ENCODE results near the gene EEFSEC.

EEFSEC gene

DNA sequence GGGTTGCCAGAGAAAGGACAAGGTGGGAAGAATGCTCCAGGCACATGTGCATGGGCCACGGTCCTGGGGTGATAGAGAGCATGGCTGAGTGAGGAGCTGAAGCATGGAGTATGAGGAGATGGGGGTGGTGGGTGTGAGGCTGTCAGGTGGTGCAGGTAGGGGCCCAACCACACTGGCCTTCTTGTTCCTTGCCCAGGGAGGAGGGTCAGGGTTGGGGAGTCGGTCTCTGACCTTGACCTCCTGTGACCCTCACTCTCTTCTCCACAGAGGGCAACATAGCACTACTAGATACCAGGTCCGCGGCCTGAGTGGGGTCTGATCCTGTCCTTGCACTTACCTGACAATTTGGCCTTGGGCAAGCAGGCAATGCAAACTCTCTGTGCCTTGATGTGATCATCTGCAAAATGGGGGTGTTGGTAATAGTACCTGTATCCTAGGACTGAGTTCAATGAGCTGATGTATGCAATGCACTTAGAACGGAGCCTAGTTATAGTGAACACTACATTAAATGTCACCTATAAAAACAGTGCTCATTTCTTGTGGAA is 75.2 kb downstream of the EEFSEC start:
- Histone ChIP-seq H3K27ac (ENCODE audit: low read length) (no peak overlapping the region), H3K79me2 (ENCODE audit: low read length) (no peaks in the 10 kb centered on the region), H3F3A (ENCODE audit: insufficient read depth, low read length) (no peaks in the 10 kb centered on the region), H4K20me1 (ENCODE audit: insufficient read depth, low read length) (no peaks in the 10 kb centered on the region), H3K9ac (ENCODE audit: low read length) (no peak overlapping the region), H3K36me3 (replicated peaks; ENCODE audit: insufficient read depth, low read length) (no peaks in the 10 kb centered on the region), H3K4me1 (ENCODE audit: low read length) (no peaks in the 10 kb centered on the region), H3K4me2 (ENCODE audit: low read depth, low read length) (no peak overlapping the region), H3K9me3 (replicated peaks; ENCODE audit: insufficient read depth, low read length) (no peaks in the 10 kb centered on the region), H3K4me3 (ENCODE audit: low read length) (no peak overlapping the region), H3K9me2 (replicated peaks; ENCODE audit: insufficient read depth, low read length) (no peaks in the 10 kb centered on the region), H2AFZ (ENCODE audit: low read length) (no peak overlapping the region), H3K27me3 (replicated peaks; ENCODE audit: insufficient read depth, low read length) (no peaks in the 10 kb centered on the region)
- no peak for DNase-seq
- TF ChIP-seq EZH2 (optimal IDR thresholded peaks at IDR 0.05; ENCODE audit: low read depth, low read length) (no peak), EZH2phosphoT487 (IDR thresholded peaks at IDR 0.05; ENCODE audit: low read length) (no peak), CTCF (IDR thresholded peaks at IDR 0.05; ENCODE audit: low read length) (no peak)

- no peaks in the 10 kb centered on the region for H3K27me3 ChIP-seq (replicated peaks; ENCODE audit: insufficient read depth, low read length)
- H3K79me2 ChIP-seq (ENCODE audit: low read length) = no peaks in the 10 kb centered on the region
- H3K36me3 ChIP-seq (replicated peaks; ENCODE audit: insufficient read depth, low read length) = no peaks in the 10 kb centered on the region
- H3F3A ChIP-seq (ENCODE audit: insufficient read depth, low read length) = no peaks in the 10 kb centered on the region
- H2AFZ ChIP-seq (ENCODE audit: low read length) = no peak overlapping the region
- H3K9me2 ChIP-seq (replicated peaks; ENCODE audit: insufficient read depth, low read length) = no peaks in the 10 kb centered on the region
- H3K27ac ChIP-seq (ENCODE audit: low read length) = no peak overlapping the region
- DNase-seq = no peak
- no peaks in the 10 kb centered on the region for H4K20me1 ChIP-seq (ENCODE audit: insufficient read depth, low read length)
- H3K4me1 ChIP-seq (ENCODE audit: low read length) = no peaks in the 10 kb centered on the region
- no peak for TF ChIP-seq CTCF (IDR thresholded peaks at IDR 0.05; ENCODE audit: low read length)
- no peak for TF ChIP-seq EZH2phosphoT487 (IDR thresholded peaks at IDR 0.05; ENCODE audit: low read length)
- TF ChIP-seq EZH2 (optimal IDR thresholded peaks at IDR 0.05; ENCODE audit: low read depth, low read length) = no peak
- H3K9ac ChIP-seq (ENCODE audit: low read length) = no peak overlapping the region
- no peak overlapping the region for H3K4me2 ChIP-seq (ENCODE audit: low read depth, low read length)
- H3K9me3 ChIP-seq (replicated peaks; ENCODE audit: insufficient read depth, low read length) = no peaks in the 10 kb centered on the region
- H3K4me3 ChIP-seq (ENCODE audit: low read length) = no peak overlapping the region
Observed at GRCh38 chr3:128229106-128229857, 76.0 kb downstream of the EEFSEC start.

DNA sequence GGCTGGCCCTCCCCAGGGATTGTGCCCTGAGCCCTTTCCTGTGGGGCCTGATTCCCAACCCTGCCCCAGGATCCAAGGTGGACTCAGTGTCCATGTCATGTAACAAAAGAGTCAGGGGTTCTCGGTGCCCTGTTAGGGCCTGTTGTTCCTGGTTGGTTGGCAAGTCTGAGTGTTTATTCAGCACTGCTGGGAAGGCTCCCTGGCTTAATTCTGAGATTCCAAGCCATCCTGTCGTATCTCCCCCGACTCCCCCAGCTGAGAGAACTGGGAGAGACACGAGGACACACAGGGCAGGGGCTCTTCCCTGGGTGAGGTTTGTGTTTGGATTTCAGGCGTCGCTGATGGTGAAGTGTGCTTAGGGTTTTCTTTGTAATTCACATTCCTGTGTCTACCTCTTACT is 78.3 kb downstream of the EEFSEC start:
- H3K4me2 ChIP-seq (ENCODE audit: low read depth, low read length) = no peak overlapping the region
- no peaks in the 10 kb centered on the region for H3F3A ChIP-seq (ENCODE audit: insufficient read depth, low read length)
- H3K27ac ChIP-seq (ENCODE audit: low read length) = no peak overlapping the region
- H2AFZ ChIP-seq (ENCODE audit: low read length) = no peak overlapping the region
- H3K4me3 ChIP-seq (ENCODE audit: low read length) = no peak overlapping the region
- no peaks in the 10 kb centered on the region for H3K4me1 ChIP-seq (ENCODE audit: low read length)
- DNase-seq = no peak
- H4K20me1 ChIP-seq (ENCODE audit: insufficient read depth, low read length) = no peaks in the 10 kb centered on the region
- no peaks in the 10 kb centered on the region for H3K9me3 ChIP-seq (replicated peaks; ENCODE audit: insufficient read depth, low read length)
- no peaks in the 10 kb centered on the region for H3K27me3 ChIP-seq (replicated peaks; ENCODE audit: insufficient read depth, low read length)
- TF ChIP-seq CTCF (IDR thresholded peaks at IDR 0.05; ENCODE audit: low read length) (no peak), EZH2phosphoT487 (IDR thresholded peaks at IDR 0.05; ENCODE audit: low read length) (no peak), EZH2 (optimal IDR thresholded peaks at IDR 0.05; ENCODE audit: low read depth, low read length) (no peak)
- no peaks in the 10 kb centered on the region for H3K36me3 ChIP-seq (replicated peaks; ENCODE audit: insufficient read depth, low read length)
- H3K9ac ChIP-seq (ENCODE audit: low read length) = no peak overlapping the region
- no peaks in the 10 kb centered on the region for H3K9me2 ChIP-seq (replicated peaks; ENCODE audit: insufficient read depth, low read length)
- H3K79me2 ChIP-seq (ENCODE audit: low read length) = peaks cover under 1% of the 10 kb centered on the region; the same call in 1 of the 2 replicates

Data from MM.1S (cell line).